Hippocampal formation (tissue), 2 donors: ENCODE measurements around the gene RSPH9.

ENCODE experiments used
- DNase-seq, 2 donors: peaks; one replicate each; lab custom pipeline; 2025; lab: John Stamatoyannopoulos, UW

RSPH9 gene

GRCh38 chr6:43667245-43668150, 22.7 kb downstream of the RSPH9 start:
- peak; percentile 16 to 72 for DNase-seq

- DNase-seq: peak; percentile 26 to 44
Measured at GRCh38 chr6:43668151-43669028, 23.6 kb downstream of the RSPH9 start.

- DNase-seq: peak; percentile 40 to 46
Measured at GRCh38 chr6:43669050-43669921, 24.4 kb downstream of the RSPH9 start.

- DNase-seq: no peak
Measured at GRCh38 chr6:43669922-43670622, 25.2 kb downstream of the RSPH9 start.

- no peak for DNase-seq
Measured at GRCh38 chr6:43670623-43670986, 25.8 kb downstream of the RSPH9 start.

- no peak for DNase-seq
Measured at GRCh38 chr6:43671011-43671800, 26.4 kb downstream of the RSPH9 start.

- no peak for DNase-seq
Measured at GRCh38 chr6:43671801-43672690, 27.2 kb downstream of the RSPH9 start.

- peak; percentile 21 to 53 for DNase-seq
Measured at GRCh38 chr6:43673444-43674084, 28.7 kb downstream of the RSPH9 start.

GRCh38 chr6:43674291-43674690, 29.5 kb downstream of the RSPH9 start:
- DNase-seq: no peak

- no peak for DNase-seq
Measured at GRCh38 chr6:43674921-43675320, 30.1 kb downstream of the RSPH9 start.

GRCh38 chr6:43676962-43677606, 32.2 kb downstream of the RSPH9 start:
- DNase-seq: no peak

GRCh38 chr6:43677759-43678158, 32.9 kb downstream of the RSPH9 start:
- DNase-seq: no peak

GRCh38 chr6:43678341-43678740, 33.5 kb downstream of the RSPH9 start:
- DNase-seq: no peak

GRCh38 chr6:43679057-43679456, 34.2 kb downstream of the RSPH9 start:
- no peak for DNase-seq

GRCh38 chr6:43680308-43681200, 35.7 kb downstream of the RSPH9 start:
- DNase-seq: no peak

- DNase-seq: no peak
Measured at GRCh38 chr6:43681303-43681702, 36.5 kb downstream of the RSPH9 start.

GRCh38 chr6:43682724-43683429, 38.0 kb downstream of the RSPH9 start:
- no peak for DNase-seq
